GM23338 (cell line): ENCODE data around the gene COBL. TPM values are rescaled to one million over a fixed set of nuclear protein-coding genes. Genes with fewer than 3 reads are reported as not detected.

Experiments used
- ATAC-seq: fragments of 200-7000 bp; cut with Tn5 transposase; 3 replicates; pipeline ENCODE4 v1.9.1; 2020
- DNase-seq: peaks from one replicate; pipeline ENCODE4 v3.0.0-alpha.2; 2015; ENCODE audit warnings: low spot score
- H2AFZ ChIP-seq: fragments of 200-600 bp; sonication (generic); 2 replicates; pipeline ENCODE4 v1.8.0; 2016; ENCODE audit warnings: antibody characterized with exemption, mild to moderate bottlenecking, moderate library complexity
- H3F3A ChIP-seq: fragments of 200-600 bp; sonication (generic); replicated peaks from 2 replicates; pipeline ENCODE4 v1.8.0; 2017; ENCODE audit warnings: antibody characterized with exemption, mixed run types, low read depth
- H3K27ac ChIP-seq: fragments of 200-600 bp; sonication (generic); 2 replicates; pipeline ENCODE4 v1.6.1; 2016; ENCODE audit warnings: low read depth
- H3K27me3 ChIP-seq: fragments of 200-600 bp; sonication (generic); 2 replicates; pipeline ENCODE4 v1.8.0; 2016; ENCODE audit warnings: mild to moderate bottlenecking, mixed run types, moderate library complexity; ENCODE audit not compliant: insufficient read depth
- H3K36me3 ChIP-seq: fragments of 200-600 bp; sonication (generic); 2 replicates; pipeline ENCODE4 v1.8.0; 2016; ENCODE audit warnings: mild to moderate bottlenecking; ENCODE audit not compliant: insufficient read depth
- H3K4me1 ChIP-seq: fragments of 200-600 bp; sonication (generic); 2 replicates; pipeline ENCODE4 v1.8.0; 2016; ENCODE audit warnings: mild to moderate bottlenecking, moderate library complexity; ENCODE audit not compliant: insufficient read depth
- H3K4me2 ChIP-seq: fragments of 200-600 bp; sonication (generic); 2 replicates; pipeline ENCODE4 v1.7.1; 2017; ENCODE audit warnings: mixed run types
- H3K4me3 ChIP-seq: fragments of 200-600 bp; sonication (generic); 2 replicates; pipeline ENCODE4 v1.6.1; 2016; ENCODE audit warnings: mixed run types
- H3K79me2 ChIP-seq: fragments of 200-600 bp; sonication (generic); replicated peaks from 2 replicates; pipeline ENCODE4 v1.8.0; 2017; ENCODE audit warnings: mild to moderate bottlenecking; ENCODE audit not compliant: insufficient read depth
- H3K9me2 ChIP-seq: fragments of 200-600 bp; sonication (generic); 2 replicates; pipeline ENCODE4 v1.8.0; 2017; ENCODE audit not compliant: insufficient read depth
- H4K20me1 ChIP-seq: fragments of 200-600 bp; sonication (generic); replicated peaks from 2 replicates; pipeline ENCODE4 v1.8.0; 2017; ENCODE audit warnings: mild to moderate bottlenecking; ENCODE audit not compliant: insufficient read depth
- H3K27ac Mint-ChIP-seq: 2 replicates; pipeline ENCODE4 v1.8.0; 2020; ENCODE audit warnings: inconsistent platforms, mild to moderate bottlenecking, moderate library complexity, mixed read lengths
- H3K27me3 Mint-ChIP-seq: 3 replicates; pipeline ENCODE4 v1.8.0; 2022; ENCODE audit warnings: low read depth, mild to moderate bottlenecking, moderate library complexity, mixed read lengths, inconsistent platforms; ENCODE audit not compliant: insufficient read depth, poor library complexity
- H3K36me3 Mint-ChIP-seq: 3 replicates; pipeline ENCODE4 v1.8.0; 2021; ENCODE audit warnings: low read depth, mild to moderate bottlenecking, inconsistent platforms, moderate library complexity, mixed read lengths
- H3K4me1 Mint-ChIP-seq: 3 replicates; pipeline ENCODE4 v1.8.0; 2020; ENCODE audit warnings: mild to moderate bottlenecking, inconsistent platforms, mixed read lengths
- H3K4me3 Mint-ChIP-seq: 3 replicates; pipeline ENCODE4 v1.8.0; 2021; ENCODE audit warnings: moderate library complexity, mild to moderate bottlenecking, inconsistent platforms, mixed read lengths
- H3K9me3 Mint-ChIP-seq: 3 replicates; pipeline ENCODE4 v1.8.0; 2020; ENCODE audit warnings: moderate library complexity, mild to moderate bottlenecking, inconsistent platforms, mixed read lengths
- CTCF ChIP-seq, 2 experiments: fragments of 200-600 bp in 1 of 2; sonication (generic) in 1 of 2; conservative IDR thresholded peaks; 2 replicates each; pipeline versions ENCODE4 v1.5.1 to v1.6.1; 2016 to 2017; ENCODE audit warnings: antibody characterized with exemption in 2 of 2, low read depth in 2 of 2, mild to moderate bottlenecking in 2 of 2, moderate library complexity in 1 of 2
- ZNF462 ChIP-seq: fragments of 250-450 bp; sonication (Bioruptor Pico); IDR thresholded peaks from 2 replicates; pipeline ENCODE4 v1.5.0; 2020; ENCODE audit warnings: mild to moderate bottlenecking, moderate library complexity
- polyA plus RNA-seq: library from polyadenylated mRNA; unstranded; fragments of >200 nt; fragmentation: Nextera tagmentation; extraction: Ambion mirVana; gene quantifications from 2 replicates; pipeline ENCODE4 v1.2.1, GENCODE V29; 2016
- total RNA-seq: library from RNA; depleted of rRNA; stranded (reverse); fragments of >200 nt; shearing (Covaris generic); gene quantifications from 2 replicates; pipeline ENCODE4 v1.2.3, GENCODE V29; 2014

COBL gene
- total and polyA plus RNA-seq, 2 experiments from 2014 or later: 18.3 to 51.9 TPM

GRCh38 chr7:51290702-51291540 is 25.7 kb downstream of the COBL start:
- ATAC-seq (peak; percentile 20), DNase-seq (no peak)
- no peak overlapping the region; the same call in 1 of the 2 replicates for H3K27ac ChIP-seq
- H3K79me2 ChIP-seq: peaks cover 99% of the 10 kb centered on the region
- no peak overlapping the region for H2AFZ ChIP-seq
- H3F3A ChIP-seq: no peaks in the 10 kb centered on the region; the same call in 1 of the 2 replicates
- peaks cover 13% of the 10 kb centered on the region for H3K27me3 Mint-ChIP-seq
- H3K36me3 Mint-ChIP-seq: no peaks in the 10 kb centered on the region
- peaks cover 28% of the 10 kb centered on the region for H4K20me1 ChIP-seq
- H3K4me2 ChIP-seq: no peak overlapping the region; the same call in 1 of the 2 replicates
- H3K9me3 Mint-ChIP-seq: no peaks in the 10 kb centered on the region
- peaks cover 50% of the 10 kb centered on the region for H3K4me1 Mint-ChIP-seq
- H3K4me1 ChIP-seq: peaks cover 59% of the 10 kb centered on the region
- H3K9me2 ChIP-seq: no peaks in the 10 kb centered on the region
- H3K36me3 ChIP-seq: no peaks in the 10 kb centered on the region
- no peak overlapping the region for H3K4me3 ChIP-seq
- TF ChIP-seq CTCF (conservative IDR thresholded peaks at IDR 0.05; ENCODE audit: low read depth in 2 of 2) (no peak), ZNF462 (CRISPR knock-in tag) (no peak)
- H3K27me3 ChIP-seq: no peaks in the 10 kb centered on the region
- H3K27ac Mint-ChIP-seq: peak overlapping the region; percentile 54
- no peak overlapping the region for H3K4me3 Mint-ChIP-seq
